ENCODE results near the gene PLSCR5. TPM values are rescaled to one million over a fixed set of nuclear protein-coding genes. Genes with fewer than 3 reads are reported as not detected.

The PLSCR5 gene
- polyA plus RNA-seq, 1 donor (not counting 4 experiments of a cell fraction or from before 2014, with no cell fraction given), result not detected

DNA sequence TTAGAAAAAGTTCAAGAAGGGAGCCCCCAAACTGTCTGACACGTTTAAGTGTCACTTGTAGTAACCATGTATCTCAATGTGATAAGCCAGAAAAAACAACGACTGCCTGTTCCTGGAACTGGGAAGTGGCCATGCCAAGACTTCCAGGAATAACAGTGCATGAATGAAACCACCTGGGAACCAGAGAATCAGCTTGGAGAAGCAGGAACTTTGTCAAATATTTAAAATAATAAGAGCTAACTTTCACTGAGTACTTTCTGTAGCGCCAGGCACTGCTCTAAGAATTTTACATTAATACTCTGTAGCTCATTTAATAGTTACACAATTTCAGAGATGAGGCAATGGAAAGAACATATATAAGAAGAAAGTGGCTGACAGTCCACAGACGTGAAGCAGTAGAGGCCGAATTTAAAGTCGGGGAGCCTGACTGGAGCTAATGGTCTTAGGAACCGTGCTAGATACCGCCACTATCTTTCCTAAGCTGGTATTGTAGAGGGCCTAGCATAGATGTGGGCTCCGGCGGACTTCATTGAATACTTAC lies 61.6 kb downstream of the PLSCR5 start:
- Histone ChIP-seq H3K9me3 (ENCODE audit: control insufficient read depth, low read depth, low read length) (no peaks in the 10 kb centered on the region), H3K79me2 (ENCODE audit: control insufficient read depth, insufficient read depth, low read length) (peaks cover 70% of the 10 kb centered on the region), H3K9ac (ENCODE audit: control insufficient read depth, extremely low read depth, insufficient read depth, low read length) (peak overlapping the region; percentile 96), H3K27ac (ENCODE audit: control insufficient read depth, insufficient read depth, low read length) (peak overlapping the region; percentile 95), H3K4me3 (ENCODE audit: control insufficient read depth in 2 of 3, extremely low read depth in 1 of 3, insufficient read depth in 2 of 3, low read depth in 1 of 3, low read length in 3 of 3) (peak overlapping the region; percentile 82 to 95 (median 92)), H3K27me3 (ENCODE audit: control insufficient read depth, extremely low read depth, insufficient read depth, low read length) (no peaks in the 10 kb centered on the region), H4K20me1 (ENCODE audit: control insufficient read depth, extremely low read depth, insufficient read depth, low read length) (no peaks in the 10 kb centered on the region), H3K9me1 (ENCODE audit: control insufficient read depth, extremely low read depth, insufficient read depth, low read length) (no peaks in the 10 kb centered on the region), H2AFZ (ENCODE audit: control insufficient read depth, low read length) (no peak overlapping the region), H3K4me1 (ENCODE audit: control insufficient read depth, extremely low read depth, insufficient read depth, low read length) (peaks cover 27% of the 10 kb centered on the region), H3K4me2 (ENCODE audit: control insufficient read depth, extremely low read depth, insufficient read depth, low read depth, low read length) (peak overlapping the region; percentile 96), H3K36me3 (ENCODE audit: control insufficient read depth in 2 of 2, extremely low read depth in 1 of 2, insufficient read depth in 2 of 2, low read length in 2 of 2) (no peaks in the 10 kb centered on the region)
- TF ChIP-seq EZH2 (IDR thresholded peaks at IDR 0.05; ENCODE audit: low read length) (no peak), CTCF (optimal IDR thresholded peaks at IDR 0.05 in 1 of 3, IDR thresholded peaks at IDR 0.05 in 1 of 3, conservative IDR thresholded peaks at IDR 0.05 in 1 of 3; ENCODE audit: extremely low read depth in 1 of 3, insufficient read depth in 2 of 3, low read length in 3 of 3) (no peak)
- dilution Hi-C loops (cut with MboI; ENCODE audit: extremely low pct_ligation_motif_present, low sequenced_read_pairs), result no loop called here
- FAIRE-seq (no peak), DNase-seq (ENCODE audit: low read depth, low spot score) (no peak)

DNA sequence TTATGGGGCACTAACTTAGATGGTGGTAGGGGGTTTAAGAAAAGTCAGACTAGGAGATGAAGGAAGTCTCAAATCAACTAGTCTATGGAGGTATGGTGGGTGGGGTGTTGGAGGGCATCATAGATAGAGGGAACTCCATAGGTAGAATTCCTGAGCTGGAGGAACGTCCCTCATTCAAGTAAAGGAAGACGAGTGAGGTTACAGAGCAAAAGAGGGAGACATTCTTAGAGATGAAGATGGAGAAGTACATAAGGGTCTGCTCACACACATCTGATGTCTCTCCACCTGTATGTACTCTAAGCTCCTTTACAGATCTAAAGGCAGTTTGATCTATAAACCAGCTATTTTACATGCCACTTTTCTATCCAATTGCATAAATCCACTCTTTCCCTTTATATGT lies 62.2 kb downstream of the PLSCR5 start:
- DNase-seq (ENCODE audit: low read depth, low spot score) (no peak), FAIRE-seq (no peak)
- H2AFZ ChIP-seq (ENCODE audit: control insufficient read depth, low read length), result no peak overlapping the region

More for the DNA sequence above, 62.2 kb downstream of the PLSCR5 start:
- Histone ChIP-seq H3K4me3 (ENCODE audit: control insufficient read depth in 2 of 3, extremely low read depth in 1 of 3, insufficient read depth in 2 of 3, low read depth in 1 of 3, low read length in 3 of 3) (peak overlapping the region; percentile 82 to 95 (median 92)), H3K4me1 (ENCODE audit: control insufficient read depth, extremely low read depth, insufficient read depth, low read length) (peaks cover 27% of the 10 kb centered on the region), H3K36me3 (ENCODE audit: control insufficient read depth in 2 of 2, extremely low read depth in 1 of 2, insufficient read depth in 2 of 2, low read length in 2 of 2) (no peaks in the 10 kb centered on the region), H3K9me1 (ENCODE audit: control insufficient read depth, extremely low read depth, insufficient read depth, low read length) (no peaks in the 10 kb centered on the region), H3K27me3 (ENCODE audit: control insufficient read depth, extremely low read depth, insufficient read depth, low read length) (no peaks in the 10 kb centered on the region), H3K4me2 (ENCODE audit: control insufficient read depth, extremely low read depth, insufficient read depth, low read depth, low read length) (peak overlapping the region; percentile 96), H4K20me1 (ENCODE audit: control insufficient read depth, extremely low read depth, insufficient read depth, low read length) (no peaks in the 10 kb centered on the region), H3K9ac (ENCODE audit: control insufficient read depth, extremely low read depth, insufficient read depth, low read length) (peak overlapping the region; percentile 96), H3K79me2 (ENCODE audit: control insufficient read depth, insufficient read depth, low read length) (peaks cover 75% of the 10 kb centered on the region), H3K27ac (ENCODE audit: control insufficient read depth, insufficient read depth, low read length) (peak overlapping the region; percentile 95), H3K9me3 (ENCODE audit: control insufficient read depth, low read depth, low read length) (no peaks in the 10 kb centered on the region)
- no peak for TF ChIP-seq CTCF (optimal IDR thresholded peaks at IDR 0.05 in 1 of 3, IDR thresholded peaks at IDR 0.05 in 1 of 3, conservative IDR thresholded peaks at IDR 0.05 in 1 of 3; ENCODE audit: extremely low read depth in 1 of 3, insufficient read depth in 2 of 3, low read length in 3 of 3)
- no peak for TF ChIP-seq EZH2 (IDR thresholded peaks at IDR 0.05; ENCODE audit: low read length)
- dilution Hi-C loops (cut with MboI; ENCODE audit: extremely low pct_ligation_motif_present, low sequenced_read_pairs), result no loop called here

Data from keratinocyte (primary cell).